ENCODE measurements around the gene F8. TPM values are rescaled to one million over a fixed set of nuclear protein-coding genes. Genes with fewer than 3 reads are reported as not detected.

Gene F8
- total and polyA plus RNA-seq, 9 of the 15 experiments (the other 6 are each of a cell fraction or from before 2014, with no cell fraction given), result 0.41 to 3.8 (median 0.91) TPM

DNA sequence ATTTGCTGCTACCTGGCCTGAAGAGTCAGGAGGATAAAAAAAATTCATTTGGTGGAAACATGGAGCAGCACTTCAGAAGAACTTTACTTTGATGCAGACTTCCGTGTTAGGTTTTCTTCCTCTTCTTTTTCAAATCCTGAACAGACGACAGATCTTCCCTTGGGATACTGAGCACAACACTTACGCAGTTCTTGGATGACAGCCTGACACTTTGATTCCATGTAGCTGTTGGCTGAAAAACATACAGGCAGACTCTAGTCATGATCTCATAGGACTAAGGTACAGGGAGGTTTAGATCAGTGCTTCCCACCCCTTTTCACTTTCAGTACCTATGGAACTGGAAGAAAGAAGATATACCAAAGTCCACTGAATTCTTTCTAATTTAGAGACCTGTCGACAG, 39.2 kb upstream of the F8 start:
- no peaks in the 10 kb centered on the region for H3K27me3 ChIP-seq (ENCODE audit: control insufficient read depth in 2 of 2, insufficient read depth in 2 of 2, low read length in 2 of 2)
- H3K4me2 ChIP-seq (ENCODE audit: insufficient read depth, low read length), result no peak overlapping the region
- in situ Hi-C loops (cut with MboI), result no loop called here
- peaks cover 0 to 8% of the 10 kb centered on the region in 2 experiments; a peak in 3 of 5 replicates for H3K4me1 ChIP-seq (replicated peaks in 1 of 2; ENCODE audit: control insufficient read depth in 2 of 2, insufficient read depth in 2 of 2, low read length in 2 of 2)
- ATAC-seq, result no peak
- H3K9me1 ChIP-seq (ENCODE audit: control insufficient read depth, insufficient read depth, low read length), result no peaks in the 10 kb centered on the region
- ChIA-PET POLR2A (no interaction called here), CTCF (ENCODE audit: low intra/inter-chr PET ratio) (no interaction called here)
- no peak overlapping the region for H3K4me3 ChIP-seq
- TF ChIP-seq ZNF707 (CRISPR knock-in tag; conservative IDR thresholded peaks at IDR 0.05), result no peak
- TF ChIP-seq ZNF785 (CRISPR knock-in tag; IDR thresholded peaks at IDR 0.05), result no peak
- TF ChIP-seq CHD1 (IDR thresholded peaks at IDR 0.05; ENCODE audit: low read length), result no peak
- TF ChIP-seq STAT5A (IDR thresholded peaks at IDR 0.05; ENCODE audit: borderline replicate concordance, low read length), result no peak
- TF ChIP-seq MCM3 (IDR thresholded peaks at IDR 0.05), result no peak
- no peak for TF ChIP-seq GTF2E2 (tag; IDR thresholded peaks at IDR 0.05)
- TF ChIP-seq BHLHE40 (IDR thresholded peaks at IDR 0.05; ENCODE audit: low read length), result no peak
- no peak for TF ChIP-seq JUND (IDR thresholded peaks at IDR 0.05; ENCODE audit: borderline replicate concordance, low read depth, low read length)
- TF ChIP-seq JUND (tag; IDR thresholded peaks at IDR 0.05; ENCODE audit: borderline replicate concordance, low read depth, low read length), result no peak
- TF ChIP-seq NR2C2 (CRISPR knock-in tag; IDR thresholded peaks at IDR 0.05), result no peak
- no peak for TF ChIP-seq NR2C2 (tag; IDR thresholded peaks at IDR 0.05)
- TF ChIP-seq, protein P1, sequence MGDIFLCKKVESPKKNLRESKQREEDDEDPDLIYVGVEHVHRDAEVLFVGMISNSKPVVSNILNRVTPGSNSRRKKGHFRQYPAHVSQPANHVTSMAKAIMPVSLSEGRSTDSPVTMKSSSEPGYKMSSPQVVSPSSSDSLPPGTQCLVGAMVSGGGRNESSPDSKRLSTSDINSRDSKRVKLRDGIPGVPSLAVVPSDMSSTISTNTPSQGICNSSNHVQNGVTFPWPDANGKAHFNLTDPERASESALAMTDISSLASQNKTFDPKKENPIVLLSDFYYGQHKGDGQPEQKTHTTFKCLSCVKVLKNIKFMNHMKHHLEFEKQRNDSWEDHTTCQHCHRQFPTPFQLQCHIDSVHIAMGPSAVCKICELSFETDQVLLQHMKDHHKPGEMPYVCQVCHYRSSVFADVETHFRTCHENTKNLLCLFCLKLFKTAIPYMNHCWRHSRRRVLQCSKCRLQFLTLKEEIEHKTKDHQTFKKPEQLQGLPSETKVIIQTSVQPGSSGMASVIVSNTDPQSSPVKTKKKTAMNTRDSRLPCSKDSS (IDR thresholded peaks at IDR 0.05; ENCODE audit: low read depth, partially characterized antibody), result no peak
- no peak for TF ChIP-seq RCOR1 (IDR thresholded peaks at IDR 0.05; ENCODE audit: borderline replicate concordance in 1 of 2, low read depth in 2 of 2, low read length in 2 of 2)
- TF ChIP-seq MLX (CRISPR knock-in tag; conservative IDR thresholded peaks at IDR 0.05), result no peak
- no peak for TF ChIP-seq HNRNPK (IDR thresholded peaks at IDR 0.05; ENCODE audit: low read depth, low read length, poor library complexity, severe bottlenecking)
- TF ChIP-seq UBTF (IDR thresholded peaks at IDR 0.05; ENCODE audit: borderline replicate concordance in 1 of 2, low read depth in 2 of 2, low read length in 2 of 2), result no peak
- TF ChIP-seq, protein P2, sequence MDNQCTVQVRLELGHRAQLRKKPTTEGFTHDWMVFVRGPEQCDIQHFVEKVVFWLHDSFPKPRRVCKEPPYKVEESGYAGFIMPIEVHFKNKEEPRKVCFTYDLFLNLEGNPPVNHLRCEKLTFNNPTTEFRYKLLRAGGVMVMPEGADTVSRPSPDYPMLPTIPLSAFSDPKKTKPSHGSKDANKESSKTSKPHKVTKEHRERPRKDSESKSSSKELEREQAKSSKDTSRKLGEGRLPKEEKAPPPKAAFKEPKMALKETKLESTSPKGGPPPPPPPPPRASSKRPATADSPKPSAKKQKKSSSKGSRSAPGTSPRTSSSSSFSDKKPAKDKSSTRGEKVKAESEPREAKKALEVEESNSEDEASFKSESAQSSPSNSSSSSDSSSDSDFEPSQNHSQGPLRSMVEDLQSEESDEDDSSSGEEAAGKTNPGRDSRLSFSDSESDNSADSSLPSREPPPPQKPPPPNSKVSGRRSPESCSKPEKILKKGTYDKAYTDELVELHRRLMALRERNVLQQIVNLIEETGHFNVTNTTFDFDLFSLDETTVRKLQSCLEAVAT (IDR thresholded peaks at IDR 0.05), result no peak
- no peak for TF ChIP-seq SRSF7 (optimal IDR thresholded peaks at IDR 0.05; ENCODE audit: low read depth, low read length)
- 84% methylated on average over 3 of the region's 4 CpGs for WGBS (ENCODE audit: insufficient coverage, low coverage, missing lambda C conversion rate)
- no peak overlapping the region for H3K9ac ChIP-seq (ENCODE audit: insufficient read depth in 1 of 2, low read depth in 2 of 2, low read length in 2 of 2)
- H3K79me2 ChIP-seq (ENCODE audit: control insufficient read depth, insufficient read depth, low read length), result no peaks in the 10 kb centered on the region; the same call in 2 of the 3 replicates
- H2AFZ ChIP-seq (ENCODE audit: low read depth, low read length), result no peak overlapping the region
- no peaks in the 10 kb centered on the region for H3K9me3 ChIP-seq (replicated peaks; ENCODE audit: control insufficient read depth, insufficient read depth, low read depth, low read length)
- H4K20me1 ChIP-seq (replicated peaks; ENCODE audit: control insufficient read depth, insufficient read depth, low read length), result no peaks in the 10 kb centered on the region
- no peak for DNase-seq (ENCODE audit: extremely low read depth in 1 of 4, low spot score in 3 of 4)
- H3K36me3 ChIP-seq (ENCODE audit: control insufficient read depth, insufficient read depth, low read length), result peaks cover 42% of the 10 kb centered on the region; the same call in 2 of the 3 replicates
- FAIRE-seq, result no peak
- intact Hi-C loops (cut with micrococcal nuclease), result no loop called here
- BruUV-seq (replicated peaks), result no TSS peak
- H3K27ac ChIP-seq (ENCODE audit: extremely low read depth, low read depth, low read length), result no peak overlapping the region

Data from K562 (cell line).